MM.1S (cell line): Measurements from ENCODE around the gene CHRNE.

ENCODE experiments used
- DNase-seq: peaks from one replicate; pipeline ENCODE4 v3.0.0-alpha.2; 2015
- H2AFZ ChIP-seq: fragments of 300-600 bp; sonication (generic); 2 replicates; pipeline ENCODE4 v1.6.0; 2016; ENCODE audit warnings: antibody characterized with exemption, low read length
- H3F3A ChIP-seq: fragments of 300-600 bp; sonication (generic); 2 replicates; pipeline ENCODE4 v1.6.1; 2016; ENCODE audit warnings: mild to moderate bottlenecking, antibody characterized with exemption, low read length, moderate library complexity, mixed read lengths; ENCODE audit not compliant: insufficient read depth
- H3K27ac ChIP-seq: fragments of 300-600 bp; sonication (generic); 2 replicates; pipeline ENCODE4 v1.5.1; 2016; ENCODE audit warnings: mild to moderate bottlenecking, low read length
- H3K27me3 ChIP-seq: fragments of 300-600 bp; sonication (generic); replicated peaks from 2 replicates; pipeline ENCODE4 v1.6.0; 2016; ENCODE audit warnings: low read length; ENCODE audit not compliant: insufficient read depth
- H3K36me3 ChIP-seq: fragments of 300-600 bp; sonication (generic); replicated peaks from 2 replicates; pipeline ENCODE4 v1.6.1; 2016; ENCODE audit warnings: mild to moderate bottlenecking, low read length, mixed read lengths; ENCODE audit not compliant: insufficient read depth
- H3K4me1 ChIP-seq: fragments of 300-600 bp; sonication (generic); 2 replicates; pipeline ENCODE4 v1.6.1; 2016; ENCODE audit warnings: low read length, mixed read lengths
- H3K4me2 ChIP-seq: fragments of 300-600 bp; sonication (generic); 2 replicates; pipeline ENCODE4 v1.6.0; 2016; ENCODE audit warnings: low read depth, low read length
- H3K4me3 ChIP-seq: fragments of 300-600 bp; sonication (generic); 2 replicates; pipeline ENCODE4 v1.5.1; 2016; ENCODE audit warnings: low read length, mixed read lengths
- H3K79me2 ChIP-seq: fragments of 300-600 bp; sonication (generic); 2 replicates; pipeline ENCODE4 v1.6.1; 2016; ENCODE audit warnings: mixed run types, low read length, mixed read lengths
- H3K9ac ChIP-seq: fragments of 300-600 bp; sonication (generic); 2 replicates; pipeline ENCODE4 v1.6.1; 2016; ENCODE audit warnings: low read length, mixed read lengths
- H3K9me2 ChIP-seq: fragments of 300-600 bp; sonication (generic); replicated peaks from 2 replicates; pipeline ENCODE4 v1.6.1; 2016; ENCODE audit warnings: mild to moderate bottlenecking, low read length, mixed read lengths; ENCODE audit not compliant: insufficient read depth
- H3K9me3 ChIP-seq: fragments of 300-600 bp; sonication (generic); replicated peaks from 2 replicates; pipeline ENCODE4 v1.6.1; 2016; ENCODE audit warnings: mild to moderate bottlenecking, low read length, mixed read lengths; ENCODE audit not compliant: insufficient read depth
- H4K20me1 ChIP-seq: fragments of 300-600 bp; sonication (generic); 2 replicates; pipeline ENCODE4 v1.6.1; 2016; ENCODE audit warnings: mild to moderate bottlenecking, low read length, moderate library complexity, mixed read lengths; ENCODE audit not compliant: insufficient read depth
- EZH2 ChIP-seq: fragments of 300-600 bp; sonication (generic); optimal IDR thresholded peaks from 2 replicates; pipeline ENCODE3; 2017; ENCODE audit warnings: low read depth, mild to moderate bottlenecking, antibody characterized with exemption, low read length, mixed read lengths
- EZH2phosphoT487 ChIP-seq: fragments of 300-600 bp; sonication (generic); IDR thresholded peaks from 2 replicates; pipeline ENCODE4 v1.6.1; 2018; ENCODE audit warnings: antibody characterized with exemption, low read length
- TF ChIP-seq, protein P1 (sequence below): fragments of 300-600 bp; sonication (generic); IDR thresholded peaks from 2 replicates; pipeline ENCODE4 v1.5.1; 2016; ENCODE audit warnings: antibody characterized with exemption, low read length, mixed read lengths

The CHRNE gene

DNA sequence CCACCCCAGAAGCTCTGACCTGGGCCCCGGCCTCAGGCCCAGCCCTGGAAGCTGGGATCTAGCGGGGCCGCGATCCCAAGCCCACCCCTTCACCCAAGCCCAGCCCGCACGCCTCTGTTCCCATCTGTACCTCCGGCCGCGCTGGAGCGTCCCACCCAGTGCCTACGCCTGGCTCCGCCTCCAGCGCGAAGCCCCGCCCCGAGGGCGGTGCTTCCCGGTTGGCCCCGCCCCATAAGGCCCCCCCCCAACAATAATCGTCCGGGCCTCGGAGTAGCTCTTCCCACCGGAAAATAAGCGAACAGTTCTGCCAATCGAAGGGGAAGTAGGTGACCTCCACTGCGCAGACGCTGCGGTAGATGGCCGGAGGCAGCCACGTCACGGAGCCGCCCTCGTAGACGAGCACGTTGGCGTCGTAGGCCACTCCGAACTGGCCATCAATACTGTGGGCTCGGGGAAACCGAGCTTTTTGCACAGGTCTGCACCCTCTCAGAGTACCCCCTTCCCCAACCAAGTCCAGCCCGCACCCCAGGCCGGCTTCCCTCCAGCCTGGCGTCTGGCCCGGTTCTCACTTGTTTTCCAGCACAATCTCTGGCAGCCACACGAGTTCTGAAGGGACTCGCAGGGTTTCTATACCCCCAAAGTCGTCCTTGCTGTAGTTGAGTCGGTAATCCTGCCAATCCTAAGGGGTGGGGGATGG is 1.1 kb downstream of the CHRNE start:
- Histone ChIP-seq H3K9ac (no peak overlapping the region), H3K27ac (no peak overlapping the region), H3K4me3 (no peak overlapping the region), H3K9me3 (no peaks in the 10 kb centered on the region), H3F3A (peaks cover 11% of the 10 kb centered on the region), H3K4me2 (no peak overlapping the region), H3K4me1 (peaks cover 12% of the 10 kb centered on the region), H2AFZ (no peak overlapping the region), H3K79me2 (no peaks in the 10 kb centered on the region), H3K27me3 (no peaks in the 10 kb centered on the region), H3K9me2 (no peaks in the 10 kb centered on the region), H3K36me3 (no peaks in the 10 kb centered on the region), H4K20me1 (no peaks in the 10 kb centered on the region)
- no peak for DNase-seq
- TF ChIP-seq, protein P1, sequence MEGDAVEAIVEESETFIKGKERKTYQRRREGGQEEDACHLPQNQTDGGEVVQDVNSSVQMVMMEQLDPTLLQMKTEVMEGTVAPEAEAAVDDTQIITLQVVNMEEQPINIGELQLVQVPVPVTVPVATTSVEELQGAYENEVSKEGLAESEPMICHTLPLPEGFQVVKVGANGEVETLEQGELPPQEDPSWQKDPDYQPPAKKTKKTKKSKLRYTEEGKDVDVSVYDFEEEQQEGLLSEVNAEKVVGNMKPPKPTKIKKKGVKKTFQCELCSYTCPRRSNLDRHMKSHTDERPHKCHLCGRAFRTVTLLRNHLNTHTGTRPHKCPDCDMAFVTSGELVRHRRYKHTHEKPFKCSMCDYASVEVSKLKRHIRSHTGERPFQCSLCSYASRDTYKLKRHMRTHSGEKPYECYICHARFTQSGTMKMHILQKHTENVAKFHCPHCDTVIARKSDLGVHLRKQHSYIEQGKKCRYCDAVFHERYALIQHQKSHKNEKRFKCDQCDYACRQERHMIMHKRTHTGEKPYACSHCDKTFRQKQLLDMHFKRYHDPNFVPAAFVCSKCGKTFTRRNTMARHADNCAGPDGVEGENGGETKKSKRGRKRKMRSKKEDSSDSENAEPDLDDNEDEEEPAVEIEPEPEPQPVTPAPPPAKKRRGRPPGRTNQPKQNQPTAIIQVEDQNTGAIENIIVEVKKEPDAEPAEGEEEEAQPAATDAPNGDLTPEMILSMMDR, result no peak
- TF ChIP-seq EZH2phosphoT487 (no peak), EZH2 (no peak)

DNA sequence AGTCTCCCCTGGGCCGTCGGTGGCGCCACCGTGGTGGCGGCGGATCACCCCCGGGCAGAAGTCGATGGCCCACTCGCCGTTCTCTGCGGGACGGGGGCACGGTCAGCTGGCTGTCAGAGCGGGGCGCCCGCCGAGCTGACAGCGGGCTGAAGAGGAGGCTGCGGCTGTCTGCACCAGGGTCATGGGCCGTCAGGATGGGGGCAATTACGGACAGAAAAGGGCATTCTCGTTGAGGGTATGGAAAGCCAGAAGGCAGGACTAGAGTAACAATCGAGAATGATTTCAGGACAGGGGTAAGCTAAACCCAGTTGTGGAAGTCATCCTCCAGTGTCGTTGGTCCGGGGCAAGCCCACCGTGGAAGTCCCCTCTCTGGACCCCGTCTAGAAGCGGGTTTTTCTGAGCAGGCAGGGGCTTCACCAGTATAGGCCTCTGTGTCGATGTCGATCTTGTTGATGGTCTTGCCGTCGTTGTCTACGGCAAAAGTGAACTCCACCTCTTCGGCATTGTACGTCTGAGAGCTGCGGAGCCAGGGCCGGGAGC is 1.7 kb downstream of the CHRNE start:
- Histone ChIP-seq H3K27ac (no peak overlapping the region), H3K9ac (no peak overlapping the region), H4K20me1 (no peaks in the 10 kb centered on the region), H3K27me3 (no peaks in the 10 kb centered on the region), H3K9me2 (no peaks in the 10 kb centered on the region), H3K4me3 (no peak overlapping the region), H3K9me3 (no peaks in the 10 kb centered on the region), H3K4me2 (no peak overlapping the region), H3K79me2 (no peaks in the 10 kb centered on the region), H2AFZ (no peak overlapping the region), H3F3A (peaks cover 11% of the 10 kb centered on the region), H3K36me3 (no peaks in the 10 kb centered on the region), H3K4me1 (peaks cover 12% of the 10 kb centered on the region)
- DNase-seq, result no peak
- no peak for TF ChIP-seq EZH2

DNA sequence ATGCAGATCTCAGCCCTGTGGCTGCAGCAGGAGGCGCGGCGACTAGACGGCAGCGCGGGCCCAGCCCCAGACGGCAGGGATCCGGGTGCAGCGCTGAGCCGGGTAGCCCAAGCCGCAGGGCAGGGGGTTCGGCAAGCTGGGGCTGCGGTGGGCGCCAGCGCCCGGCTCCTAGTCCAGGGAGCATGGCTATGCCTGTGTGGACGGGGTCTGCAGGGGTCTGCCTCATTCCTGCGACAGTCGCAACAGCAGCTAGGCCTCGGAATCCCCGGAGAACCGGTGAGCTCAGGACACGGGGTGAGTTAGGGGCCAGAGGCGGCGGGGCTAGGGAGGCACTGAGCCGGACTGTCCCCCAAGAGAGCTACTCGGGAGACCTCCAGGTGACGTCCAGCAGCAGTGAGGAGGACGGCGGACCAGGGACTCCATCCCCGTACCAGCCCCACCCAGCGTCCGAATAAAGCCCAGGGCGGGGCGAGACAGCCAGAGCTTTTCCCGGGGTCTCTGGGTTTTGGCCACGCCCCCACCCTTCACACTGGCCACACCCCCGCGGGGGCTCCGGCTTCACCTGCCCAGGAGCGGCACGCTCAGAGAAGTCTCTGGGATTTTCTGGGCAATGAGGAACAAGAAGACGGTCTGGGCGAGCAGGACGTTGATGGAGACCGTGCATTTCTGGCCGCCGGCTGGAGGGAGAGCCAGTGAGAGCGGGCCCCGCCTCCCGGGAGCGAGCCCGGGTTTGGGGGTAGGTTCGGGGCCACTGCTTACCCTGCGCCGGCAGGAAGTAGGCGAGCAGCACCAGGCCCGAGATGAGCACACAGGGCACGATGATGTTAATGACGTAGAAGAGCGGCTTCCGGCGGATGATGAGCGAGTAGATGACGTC is 2.4 kb downstream of the CHRNE start:
- Histone ChIP-seq H2AFZ (no peak overlapping the region), H3K9me3 (no peaks in the 10 kb centered on the region), H3K9ac (no peak overlapping the region), H3F3A (peaks cover 11% of the 10 kb centered on the region), H4K20me1 (no peaks in the 10 kb centered on the region), H3K79me2 (no peaks in the 10 kb centered on the region), H3K4me2 (no peak overlapping the region), H3K36me3 (no peaks in the 10 kb centered on the region), H3K4me3 (no peak overlapping the region), H3K27ac (no peak overlapping the region), H3K9me2 (no peaks in the 10 kb centered on the region), H3K27me3 (no peaks in the 10 kb centered on the region), H3K4me1 (peaks cover 12% of the 10 kb centered on the region)
- TF ChIP-seq EZH2phosphoT487 (no peak), EZH2 (no peak)
- TF ChIP-seq, protein P1, result no peak
- no peak for DNase-seq
